ENCODE results near the gene GAS7. TPM values are rescaled to one million over a fixed set of nuclear protein-coding genes. Genes with fewer than 3 reads are reported as not detected.
A peak's percentile ranks its signal among the peaks of the same experiment; 100 is the strongest.

GAS7 gene
- total RNA-seq, 1 experiment from 2014 or later: 6.0 TPM

GRCh38 chr17:9951803-9952202 lies 246.6 kb downstream of the GAS7 start:
- Histone ChIP-seq H4K8ac (replicated peaks; ENCODE audit: insufficient read length, low read depth, low read length) (no peak overlapping the region), H3K27ac (ENCODE audit: insufficient read length, low read depth, low read length) (no peak overlapping the region), H2BK20ac (ENCODE audit: low read depth, low read length, poor library complexity, severe bottlenecking) (no peak overlapping the region), H3K4ac (ENCODE audit: low read depth, low read length) (no peak overlapping the region), H3K4me2 (ENCODE audit: insufficient read depth, insufficient read length, low read length) (no peak overlapping the region), H3K27me3 (ENCODE audit: insufficient read depth, low read length) (no peaks in the 10 kb centered on the region), H3K9me3 (ENCODE audit: control insufficient read depth, low read depth, low read length) (no peaks in the 10 kb centered on the region), H3K4me1 (ENCODE audit: insufficient read depth, low read length) (no peaks in the 10 kb centered on the region; the same call in 1 of the 2 replicates), H3K79me2 (ENCODE audit: insufficient read depth, low read length) (no peaks in the 10 kb centered on the region), H2BK15ac (ENCODE audit: low read depth, low read length) (no peak overlapping the region), H4K91ac (ENCODE audit: insufficient read length, low read depth, low read length) (no peak overlapping the region), H3K23me2 (ENCODE audit: insufficient read length, low read depth, low read length, poor library complexity, severe bottlenecking) (no peaks in the 10 kb centered on the region), H3K9ac (ENCODE audit: extremely low read depth, insufficient read length, low read length) (no peak overlapping the region), H2AFZ (ENCODE audit: low read length) (no peak overlapping the region), H3T11ph (ENCODE audit: low read length) (no peak overlapping the region), H3K23ac (ENCODE audit: insufficient read length, low read depth, low read length) (no peak overlapping the region), H2AK5ac (ENCODE audit: insufficient read length, low read length) (no peak overlapping the region), H2BK12ac (ENCODE audit: insufficient read length, low read depth, low read length) (no peak overlapping the region), H3K18ac (ENCODE audit: insufficient read length, low read depth, low read length) (no peak overlapping the region), H3K79me1 (ENCODE audit: insufficient read depth, low read depth, low read length, poor library complexity, severe bottlenecking) (no peaks in the 10 kb centered on the region), H3K14ac (ENCODE audit: insufficient read depth, low read length) (no peak overlapping the region), H2BK5ac (ENCODE audit: insufficient read length, low read length) (no peak overlapping the region), H4K5ac (ENCODE audit: insufficient read length, low read depth, low read length) (no peak overlapping the region), H3K56ac (ENCODE audit: insufficient read length, low read depth, low read length) (no peak overlapping the region), H4K20me1 (ENCODE audit: control insufficient read depth, insufficient read depth, insufficient read length) (no peaks in the 10 kb centered on the region), H2BK120ac (ENCODE audit: low read depth, low read length, poor library complexity, severe bottlenecking) (no peak overlapping the region)
- no peaks in the 10 kb centered on the region; the same call in none of the 2 replicates for H3K27me3 Mint-ChIP-seq (ENCODE audit: low read depth)
- no peak overlapping the region for H3K4me3 Mint-ChIP-seq
- H3K9me3 Mint-ChIP-seq: no peaks in the 10 kb centered on the region
- WGBS (ENCODE audit: extremely low coverage, insufficient read length, low lambda C conversion rate): no CpG with 5 or more reads among the region's 5 CpGs
- H3K27ac Mint-ChIP-seq: peak overlapping the region in 1 of 3 experiments; percentile 59; a peak in 1 of 7 replicates
- H3K4me1 Mint-ChIP-seq: peaks cover 5 to 19% of the 10 kb centered on the region in 2 experiments
- no peak for TF ChIP-seq CTCF (conservative IDR thresholded peaks at IDR 0.05)
- DNase-seq: no peak
- no peaks in the 10 kb centered on the region for H3K36me3 Mint-ChIP-seq (ENCODE audit: insufficient read depth in 1 of 3, low read depth in 3 of 3)
